Prostate gland (tissue), 2 donors: ENCODE results near the gene TESK2.

Source experiments
- CTCF ChIP-seq, 4 experiments: fragments of 200-600 bp in 2 of 4; fragments of 450-650 bp in 2 of 4; sonication (generic) in 2 of 4; IDR thresholded peaks; 1 replicate in 3 of 4; 2 replicates in 1 of 4; pipeline ENCODE4 v1.5.1; 2016 to 2019; ENCODE audit warnings: antibody characterized with exemption in 4 of 4, mild to moderate bottlenecking in 2 of 4, moderate library complexity in 2 of 4
- POLR2A ChIP-seq: fragments of 450-650 bp; IDR thresholded peaks from one replicate; pipeline ENCODE4 v1.6.1; 2016; ENCODE audit warnings: antibody characterized with exemption, mild to moderate bottlenecking

GRCh38 chr1:45393718-45394302 lies 97.2 kb downstream of the TESK2 start:
- no peak for TF ChIP-seq POLR2A
- TF ChIP-seq CTCF (IDR thresholded peaks at IDR 0.05) = no peak
